Mesenchymal stem cell (in vitro differentiated cells and primary cell): ENCODE data around the gene MEI1.

Experiments used
- DNase-seq: peaks from one replicate; pipeline ENCODE4 v3.0.0-alpha.2; 2013
- H2AFZ ChIP-seq: one replicate; pipeline ENCODE4 v1.6.1; 2013; ENCODE audit warnings: low read depth, mild to moderate bottlenecking, control low read depth, inconsistent platforms, low read length, moderate library complexity
- H2AK5ac ChIP-seq: 2 replicates; pipeline ENCODE4 v1.6.1; 2013; ENCODE audit warnings: low read length, moderate library complexity, mild to moderate bottlenecking, inconsistent platforms; ENCODE audit not compliant: severe bottlenecking
- H2BK120ac ChIP-seq: one replicate; pipeline ENCODE4 v1.6.1; 2013; ENCODE audit warnings: low read depth, mild to moderate bottlenecking, inconsistent platforms, low read length, moderate library complexity
- H2BK12ac ChIP-seq, 2 experiments: one replicate each; pipeline ENCODE4 v1.6.1; 2013; ENCODE audit warnings: inconsistent platforms in 2 of 2, low read length in 2 of 2, mild to moderate bottlenecking in 2 of 2, moderate library complexity in 2 of 2, control low read depth in 1 of 2
- H2BK15ac ChIP-seq: one replicate; pipeline ENCODE4 v1.6.1; 2013; ENCODE audit warnings: mild to moderate bottlenecking, low read depth, inconsistent platforms; ENCODE audit not compliant: poor library complexity, severe bottlenecking
- H2BK5ac ChIP-seq: 2 replicates; pipeline ENCODE4 v1.6.1; 2013; ENCODE audit warnings: low read depth, mild to moderate bottlenecking, low read length, control low read depth, inconsistent platforms; ENCODE audit not compliant: poor library complexity, severe bottlenecking
- H3K14ac ChIP-seq, 2 experiments: one replicate each; pipeline ENCODE4 v1.6.1; 2013; ENCODE audit warnings: inconsistent platforms in 2 of 2, low read length in 2 of 2, control low read depth in 1 of 2, mild to moderate bottlenecking in 1 of 2, moderate library complexity in 1 of 2
- H3K18ac ChIP-seq, 2 experiments: one replicate each; pipeline ENCODE4 v1.6.1; 2013; ENCODE audit warnings: inconsistent platforms in 2 of 2, low read length in 2 of 2, control low read depth in 1 of 2, low read depth in 1 of 2, mild to moderate bottlenecking in 1 of 2
- H3K23ac ChIP-seq, 2 experiments: one replicate each; pipeline ENCODE4 v1.6.1; 2013; ENCODE audit warnings: inconsistent platforms in 2 of 2, low read length in 2 of 2, mild to moderate bottlenecking in 2 of 2, moderate library complexity in 2 of 2, control low read depth in 1 of 2
- H3K27ac ChIP-seq: 2 replicates; pipeline ENCODE4 v1.5.1; 2013; ENCODE audit warnings: mild to moderate bottlenecking, moderate library complexity, low read length, control low read depth, inconsistent platforms; ENCODE audit not compliant: poor library complexity, severe bottlenecking
- H3K27me3 ChIP-seq, 2 experiments: 2 replicates each; pipeline versions ENCODE4 v1.6.1 to v1.7.0; 2013; ENCODE audit warnings: low read length in 2 of 2, mild to moderate bottlenecking in 2 of 2, moderate library complexity in 2 of 2, control low read depth in 1 of 2, inconsistent platforms in 1 of 2; ENCODE audit not compliant: control insufficient read depth in 1 of 2, insufficient read depth in 1 of 2
- H3K36me3 ChIP-seq, 2 experiments: 2 replicates each; pipeline versions ENCODE4 v1.6.1 to v1.7.0; 2013; ENCODE audit warnings: low read length in 2 of 2, control low read depth in 1 of 2, inconsistent platforms in 1 of 2, low read depth in 1 of 2, mild to moderate bottlenecking in 1 of 2; ENCODE audit not compliant: insufficient read depth in 2 of 2, control insufficient read depth in 1 of 2
- H3K4ac ChIP-seq, 2 experiments: one replicate each; pipeline ENCODE4 v1.6.1; 2013; ENCODE audit warnings: inconsistent platforms in 2 of 2, low read length in 2 of 2, mild to moderate bottlenecking in 2 of 2, moderate library complexity in 2 of 2, control low read depth in 1 of 2, low read depth in 1 of 2
- H3K4me1 ChIP-seq: 2 replicates; pipeline ENCODE4 v1.6.1; 2013; ENCODE audit warnings: low read depth, low read length, control low read depth; ENCODE audit not compliant: control insufficient read depth, insufficient read depth
- H3K4me2 ChIP-seq: 2 replicates; pipeline ENCODE4 v1.6.1; 2013; ENCODE audit warnings: low read length, mild to moderate bottlenecking, inconsistent platforms; ENCODE audit not compliant: poor library complexity, severe bottlenecking
- H3K4me3 ChIP-seq, 2 experiments: 2 replicates each; pipeline versions ENCODE4 v1.5.1 to v1.7.0; 2013; ENCODE audit warnings: low read length in 2 of 2, mild to moderate bottlenecking in 2 of 2, control low read depth in 1 of 2, low read depth in 1 of 2; ENCODE audit not compliant: insufficient read depth in 1 of 2
- H3K79me1 ChIP-seq: replicated peaks from 2 replicates; pipeline ENCODE4 v1.6.1; 2013; ENCODE audit warnings: mild to moderate bottlenecking, control low read depth, low read length, inconsistent platforms; ENCODE audit not compliant: poor library complexity, severe bottlenecking
- H3K9ac ChIP-seq: 2 replicates; pipeline ENCODE4 v1.7.0; 2013; ENCODE audit warnings: mild to moderate bottlenecking, low read length, moderate library complexity
- H3K9me3 ChIP-seq: 2 replicates; pipeline ENCODE4 v1.7.0; 2013; ENCODE audit warnings: mild to moderate bottlenecking, low read length; ENCODE audit not compliant: control insufficient read depth
- H4K8ac ChIP-seq: one replicate; pipeline ENCODE4 v1.6.1; 2013; ENCODE audit warnings: inconsistent platforms, mild to moderate bottlenecking, low read length, moderate library complexity
- H4K91ac ChIP-seq: one replicate; pipeline ENCODE4 v1.6.1; 2013; ENCODE audit warnings: mild to moderate bottlenecking, low read length, inconsistent platforms
- WGBS: methylation state at CpG from one replicate; pipeline ENCODE4 v1.1.7; 2013; ENCODE audit warnings: mixed read lengths; 5-methylcytosine and 5-hydroxymethylcytosine counted together

The MEI1 gene

GRCh38 chr22:41682033-41682807 is 17.1 kb upstream of the MEI1 start:
- Histone ChIP-seq H3K4me3 (peak overlapping the region; percentile 71 to 93), H2BK120ac (no peak overlapping the region), H3K4me2 (peak overlapping the region; percentile 38), H3K4me1 (peaks cover 5% of the 10 kb centered on the region), H4K91ac (no peak overlapping the region), H3K9me3 (no peaks in the 10 kb centered on the region), H3K14ac (no peak overlapping the region), H3K36me3 (peaks cover 15 to 29% of the 10 kb centered on the region in 2 experiments), H3K4ac (no peak overlapping the region), H2BK5ac (no peak overlapping the region), H2BK12ac (no peak overlapping the region), H3K27me3 (no peaks in the 10 kb centered on the region), H2AFZ (no peak overlapping the region), H3K79me1 (peaks cover 11% of the 10 kb centered on the region), H2BK15ac (no peak overlapping the region), H2AK5ac (no peak overlapping the region), H3K27ac (peak overlapping the region; percentile 59), H3K9ac (peak overlapping the region; percentile 99), H3K18ac (no peak overlapping the region), H3K23ac (no peak overlapping the region), H4K8ac (no peak overlapping the region)
- 61% methylated on average over 49 of the region's 50 CpGs for WGBS
- peak; percentile 91 for DNase-seq

GRCh38 chr22:41683052-41683451 is 16.3 kb upstream of the MEI1 start:
- Histone ChIP-seq H2AK5ac (no peak overlapping the region), H3K36me3 (peaks cover 14 to 23% of the 10 kb centered on the region in 2 experiments), H3K18ac (no peak overlapping the region), H3K4ac (no peak overlapping the region), H3K79me1 (peaks cover 10% of the 10 kb centered on the region), H4K91ac (no peak overlapping the region), H3K23ac (no peak overlapping the region), H3K9me3 (no peaks in the 10 kb centered on the region), H2BK12ac (no peak overlapping the region), H3K4me1 (peaks cover 10% of the 10 kb centered on the region), H2BK5ac (no peak overlapping the region), H3K27me3 (no peaks in the 10 kb centered on the region), H3K4me2 (no peak overlapping the region), H3K27ac (no peak overlapping the region), H2BK120ac (no peak overlapping the region), H4K8ac (no peak overlapping the region), H3K14ac (no peak overlapping the region), H3K9ac (peak overlapping the region; percentile 99), H3K4me3 (peak overlapping the region in 1 of 2 experiments; percentile 93), H2AFZ (no peak overlapping the region), H2BK15ac (no peak overlapping the region)
- no peak for DNase-seq
- WGBS: 92% methylated on average over 9 of the region's 9 CpGs

- peaks cover 6% of the 10 kb centered on the region for H3K79me1 ChIP-seq
- H3K14ac ChIP-seq: no peak overlapping the region
- H2AK5ac ChIP-seq: no peak overlapping the region
- no peak overlapping the region for H3K4me3 ChIP-seq
- no peak overlapping the region for H2BK12ac ChIP-seq
- DNase-seq: no peak
- no peak overlapping the region for H4K8ac ChIP-seq
- H3K27ac ChIP-seq: no peak overlapping the region
- H2BK120ac ChIP-seq: no peak overlapping the region
- peaks cover 11% of the 10 kb centered on the region for H3K4me1 ChIP-seq
- no peak overlapping the region for H2BK5ac ChIP-seq
- no peak overlapping the region for H3K9ac ChIP-seq
- no peak overlapping the region for H3K23ac ChIP-seq
- no peak overlapping the region for H3K4ac ChIP-seq
- WGBS: 53% methylated on average over 2 of the region's 3 CpGs
- H2AFZ ChIP-seq: no peak overlapping the region
- no peak overlapping the region for H2BK15ac ChIP-seq
- no peak overlapping the region for H3K4me2 ChIP-seq
- H3K18ac ChIP-seq: no peak overlapping the region
- peaks cover 9 to 17% of the 10 kb centered on the region in 2 experiments for H3K36me3 ChIP-seq
- H4K91ac ChIP-seq: no peak overlapping the region
- no peaks in the 10 kb centered on the region for H3K27me3 ChIP-seq
- H3K9me3 ChIP-seq: no peaks in the 10 kb centered on the region
These were observed 15.7 kb upstream of the MEI1 start for GRCh38 chr22:41683616-41684015.

GRCh38 chr22:41684194-41684593 is 15.1 kb upstream of the MEI1 start:
- WGBS: no CpG with 5 or more reads among the region's 4 CpGs
- H4K8ac ChIP-seq: no peak overlapping the region
- H3K27me3 ChIP-seq: no peaks in the 10 kb centered on the region
- H3K36me3 ChIP-seq: peaks cover 4 to 14% of the 10 kb centered on the region in 2 experiments
- H3K9me3 ChIP-seq: no peaks in the 10 kb centered on the region
- no peak overlapping the region for H2BK5ac ChIP-seq
- no peak overlapping the region for H3K4ac ChIP-seq
- no peak overlapping the region for H3K27ac ChIP-seq
- no peak overlapping the region for H3K14ac ChIP-seq
- peaks cover 4% of the 10 kb centered on the region for H3K79me1 ChIP-seq
- no peak for DNase-seq
- no peak overlapping the region for H3K18ac ChIP-seq
- no peak overlapping the region for H4K91ac ChIP-seq
- no peak overlapping the region for H3K4me2 ChIP-seq
- H3K4me3 ChIP-seq: no peak overlapping the region
- H2BK15ac ChIP-seq: no peak overlapping the region
- H2BK120ac ChIP-seq: no peak overlapping the region
- no peak overlapping the region for H2AK5ac ChIP-seq
- H3K23ac ChIP-seq: no peak overlapping the region
- H3K9ac ChIP-seq: peak overlapping the region; percentile 6
- no peak overlapping the region for H2AFZ ChIP-seq
- H2BK12ac ChIP-seq: no peak overlapping the region
- peaks cover 11% of the 10 kb centered on the region for H3K4me1 ChIP-seq
